Type B pancreatic cell (in vitro differentiated cells): ENCODE measurements around the gene NOX5. TPM values are rescaled to one million over a fixed set of nuclear protein-coding genes. Genes with fewer than 3 reads are reported as not detected.

ENCODE experiments used
- DNase-seq: peaks from one replicate; pipeline ENCODE4 v3.0.0; 2021; ENCODE audit warnings: mixed read lengths; ENCODE audit not compliant: unreplicated experiment; ENCODE audit errors: extremely low spot score
- H3K27ac Mint-ChIP-seq: 2 replicates; pipeline ENCODE4 v1.8.0; 2021; ENCODE audit warnings: mild to moderate bottlenecking, mixed read lengths
- H3K27me3 Mint-ChIP-seq: 2 replicates; pipeline ENCODE4 v1.8.0; 2021; ENCODE audit warnings: mixed read lengths
- H3K36me3 Mint-ChIP-seq: 2 replicates; pipeline ENCODE4 v1.8.0; 2021; ENCODE audit warnings: mixed read lengths
- H3K4me1 Mint-ChIP-seq: one replicate; pipeline ENCODE4 v1.8.0; 2021; ENCODE audit warnings: mixed read lengths; ENCODE audit not compliant: unreplicated experiment
- H3K4me3 Mint-ChIP-seq: 2 replicates; pipeline ENCODE4 v1.8.0; 2021; ENCODE audit warnings: mild to moderate bottlenecking, mixed read lengths
- H3K9me3 Mint-ChIP-seq: 2 replicates; pipeline ENCODE4 v1.8.0; 2021; ENCODE audit warnings: mixed read lengths
- total RNA-seq: library from RNA; stranded (reverse); gene quantifications from 2 replicates; pipeline ENCODE4 v1.2.1, GENCODE V29; 2021; ENCODE audit warnings: low replicate concordance
- TF ChIP-seq, protein P1 (sequence below): fragments of 200-600 bp; sonication (generic); conservative IDR thresholded peaks from 2 replicates; pipeline ENCODE4 v1.5.0; 2021; ENCODE audit warnings: antibody characterized with exemption, mild to moderate bottlenecking

NOX5 gene
- total RNA-seq, 1 donor from 2014 or later, result not detected

DNA sequence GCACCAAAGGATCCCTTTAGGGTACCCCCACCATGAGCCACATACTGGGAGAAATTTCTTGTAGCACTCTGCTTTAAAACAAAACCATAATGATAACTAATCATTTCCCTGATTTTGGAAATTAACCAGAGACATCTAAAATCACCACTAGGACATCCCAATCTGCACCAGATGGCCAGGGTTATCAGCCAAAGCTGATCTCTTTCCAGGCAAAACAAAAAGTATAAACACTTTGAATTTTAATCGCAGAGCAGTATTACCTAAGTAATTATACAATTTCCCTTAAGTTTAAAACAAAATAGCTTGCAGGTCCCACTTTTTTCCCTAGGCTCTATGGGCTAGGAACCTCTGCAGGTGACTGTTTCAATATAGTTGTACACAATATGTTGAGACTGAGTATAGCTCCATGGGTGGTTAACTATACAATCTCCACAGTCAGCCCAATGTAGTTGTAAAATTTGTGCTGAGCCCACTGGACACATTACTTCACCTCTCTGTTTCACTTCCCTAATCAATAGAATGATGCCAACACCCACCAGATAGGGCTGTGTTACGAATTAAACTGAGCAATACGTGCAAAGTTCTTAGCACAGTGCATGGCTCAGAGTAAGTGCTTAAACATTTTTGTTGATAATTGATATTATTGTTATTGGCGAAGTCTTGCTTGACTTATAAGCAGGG, 629 bp upstream of the NOX5 start:
- no peak overlapping the region for H3K4me3 Mint-ChIP-seq
- H3K4me1 Mint-ChIP-seq, result no peaks in the 10 kb centered on the region
- H3K36me3 Mint-ChIP-seq, result no peaks in the 10 kb centered on the region
- H3K9me3 Mint-ChIP-seq, result no peaks in the 10 kb centered on the region
- H3K27me3 Mint-ChIP-seq, result peaks cover 7% of the 10 kb centered on the region
- DNase-seq, result no peak
- H3K27ac Mint-ChIP-seq, result no peak overlapping the region
- TF ChIP-seq, protein P1, sequence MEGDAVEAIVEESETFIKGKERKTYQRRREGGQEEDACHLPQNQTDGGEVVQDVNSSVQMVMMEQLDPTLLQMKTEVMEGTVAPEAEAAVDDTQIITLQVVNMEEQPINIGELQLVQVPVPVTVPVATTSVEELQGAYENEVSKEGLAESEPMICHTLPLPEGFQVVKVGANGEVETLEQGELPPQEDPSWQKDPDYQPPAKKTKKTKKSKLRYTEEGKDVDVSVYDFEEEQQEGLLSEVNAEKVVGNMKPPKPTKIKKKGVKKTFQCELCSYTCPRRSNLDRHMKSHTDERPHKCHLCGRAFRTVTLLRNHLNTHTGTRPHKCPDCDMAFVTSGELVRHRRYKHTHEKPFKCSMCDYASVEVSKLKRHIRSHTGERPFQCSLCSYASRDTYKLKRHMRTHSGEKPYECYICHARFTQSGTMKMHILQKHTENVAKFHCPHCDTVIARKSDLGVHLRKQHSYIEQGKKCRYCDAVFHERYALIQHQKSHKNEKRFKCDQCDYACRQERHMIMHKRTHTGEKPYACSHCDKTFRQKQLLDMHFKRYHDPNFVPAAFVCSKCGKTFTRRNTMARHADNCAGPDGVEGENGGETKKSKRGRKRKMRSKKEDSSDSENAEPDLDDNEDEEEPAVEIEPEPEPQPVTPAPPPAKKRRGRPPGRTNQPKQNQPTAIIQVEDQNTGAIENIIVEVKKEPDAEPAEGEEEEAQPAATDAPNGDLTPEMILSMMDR, result no peak

DNA sequence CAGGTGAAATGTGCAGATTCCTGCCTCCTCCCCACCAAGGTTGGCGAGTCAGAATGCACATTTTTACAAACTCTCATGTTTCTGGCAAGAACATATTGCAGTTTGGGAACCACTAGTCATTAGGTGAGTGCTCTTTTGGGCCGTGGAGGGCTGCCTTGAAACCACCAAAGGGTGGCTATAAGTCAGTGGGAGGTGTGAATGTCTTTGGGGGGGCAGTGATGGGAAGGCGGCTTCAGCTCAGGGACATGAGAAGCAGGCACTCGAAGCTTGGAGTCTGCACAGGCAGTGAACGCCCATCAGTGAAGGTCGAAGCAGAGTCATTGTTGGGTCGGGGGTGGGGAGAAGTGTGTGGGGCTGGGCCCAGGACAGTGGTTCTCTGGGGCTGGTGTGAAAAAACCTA, 1.1 kb downstream of the NOX5 start:
- DNase-seq, result no peak
- no peaks in the 10 kb centered on the region for H3K9me3 Mint-ChIP-seq
- H3K4me1 Mint-ChIP-seq, result no peaks in the 10 kb centered on the region
- H3K4me3 Mint-ChIP-seq, result no peak overlapping the region
- peak overlapping the region; percentile 12 for H3K27ac Mint-ChIP-seq
- TF ChIP-seq, protein P1, result no peak
- no peaks in the 10 kb centered on the region for H3K36me3 Mint-ChIP-seq
- peaks cover 7% of the 10 kb centered on the region for H3K27me3 Mint-ChIP-seq

DNA sequence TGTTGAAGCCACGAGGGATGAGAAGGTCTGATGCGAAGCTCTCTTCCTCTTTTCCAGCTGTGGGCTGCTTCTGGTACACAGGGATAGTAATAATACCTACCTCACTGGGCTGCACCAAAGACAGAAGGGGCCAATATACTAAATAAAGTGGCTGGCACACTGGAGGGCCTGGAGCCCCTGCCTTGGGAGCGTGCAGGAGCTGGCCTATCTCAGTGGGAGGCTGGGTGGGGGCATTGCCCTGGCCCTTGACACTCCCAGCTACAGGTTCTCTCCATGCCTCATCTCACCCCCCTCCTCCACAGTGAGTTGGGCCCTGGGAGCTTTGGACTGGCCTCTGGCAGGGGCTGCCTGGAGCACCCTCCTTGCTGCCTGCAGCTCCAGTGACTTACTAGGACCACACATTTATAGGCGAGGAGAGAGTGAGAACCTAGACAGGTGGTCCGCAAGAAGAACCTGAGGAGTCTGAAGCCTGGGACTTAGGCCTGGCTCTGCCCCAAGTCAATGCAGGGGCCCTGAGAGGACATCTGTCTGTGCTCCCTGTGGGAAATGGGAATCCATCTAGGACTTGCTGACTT, 1.6 kb downstream of the NOX5 start:
- Mint-ChIP-seq H3K9me3 (no peaks in the 10 kb centered on the region), H3K4me1 (no peaks in the 10 kb centered on the region), H3K4me3 (no peak overlapping the region), H3K27me3 (peaks cover 7% of the 10 kb centered on the region), H3K36me3 (no peaks in the 10 kb centered on the region), H3K27ac (no peak overlapping the region)
- TF ChIP-seq, protein P1, result no peak
- DNase-seq, result no peak

DNA sequence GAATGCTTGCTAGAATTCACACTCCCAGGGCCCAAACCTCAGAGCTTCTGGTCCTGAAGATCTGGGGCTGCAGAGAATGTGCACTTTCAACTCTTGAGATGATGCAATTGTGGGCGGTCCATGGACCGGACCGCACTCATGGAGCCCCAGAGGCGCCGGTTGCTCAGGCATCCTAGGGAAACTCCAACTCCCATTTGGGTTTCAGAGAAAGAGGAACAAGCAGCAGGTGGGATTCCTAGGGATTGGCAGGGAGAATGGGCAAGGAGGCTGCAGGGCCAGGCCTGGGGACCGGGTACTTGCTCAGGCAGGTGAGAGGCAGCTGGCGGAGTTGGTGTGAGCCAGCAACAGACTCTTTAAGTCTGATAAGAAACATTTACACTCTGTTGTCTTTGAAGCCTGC, 3.5 kb downstream of the NOX5 start:
- TF ChIP-seq, protein P1, result no peak
- no peak overlapping the region for H3K4me3 Mint-ChIP-seq
- no peaks in the 10 kb centered on the region for H3K9me3 Mint-ChIP-seq
- peaks cover 7% of the 10 kb centered on the region for H3K27me3 Mint-ChIP-seq
- H3K27ac Mint-ChIP-seq, result no peak overlapping the region
- H3K36me3 Mint-ChIP-seq, result no peaks in the 10 kb centered on the region
- no peak for DNase-seq
- H3K4me1 Mint-ChIP-seq, result no peaks in the 10 kb centered on the region

DNA sequence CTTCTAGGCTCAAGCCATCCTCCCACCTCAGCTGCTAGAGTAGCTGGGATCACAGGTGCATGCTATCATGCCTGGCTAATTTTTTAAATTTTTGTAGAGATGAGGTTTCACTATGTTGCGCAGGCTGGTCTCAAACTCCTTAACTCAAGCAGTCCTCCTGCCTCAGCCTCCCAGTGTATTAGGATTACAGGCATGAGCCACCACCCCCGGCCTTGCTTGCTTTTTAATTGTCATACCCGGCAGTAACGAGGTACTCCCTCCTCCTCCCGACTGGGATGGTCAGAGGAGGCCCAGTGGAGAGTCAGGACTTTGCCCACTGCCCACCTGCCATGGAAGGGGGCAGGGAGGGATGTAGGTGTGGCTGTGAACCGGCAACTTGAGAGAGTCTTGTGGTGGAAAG, 4.5 kb downstream of the NOX5 start:
- H3K4me3 Mint-ChIP-seq, result no peak overlapping the region
- peaks cover 7% of the 10 kb centered on the region for H3K27me3 Mint-ChIP-seq
- no peaks in the 10 kb centered on the region for H3K9me3 Mint-ChIP-seq
- H3K27ac Mint-ChIP-seq, result no peak overlapping the region
- H3K4me1 Mint-ChIP-seq, result no peaks in the 10 kb centered on the region
- H3K36me3 Mint-ChIP-seq, result no peaks in the 10 kb centered on the region
- no peak for DNase-seq
- TF ChIP-seq, protein P1, result no peak
